Measurements from ENCODE around the gene HOMER3. TPM values are rescaled to one million over a fixed set of nuclear protein-coding genes. Genes with fewer than 3 reads are reported as not detected.
"Not testable (repeated sequence)": the region's sequence is repeated elsewhere in the genome, so short reads cannot be mapped to it uniquely, and the experiment has no call there.

The HOMER3 gene
- total and polyA plus RNA-seq, 2 donors (not counting 3 experiments of a cell fraction or from before 2014, with no cell fraction given), result 139 to 184 TPM

- H3K4me2 ChIP-seq (ENCODE audit: insufficient read depth, low read length), result peak within 1 kb of the TSS; percentile 89
- H3K27me3 ChIP-seq (ENCODE audit: control insufficient read depth in 2 of 2, insufficient read depth in 2 of 2, low read length in 2 of 2), result no peaks in the 10 kb centered on the region
- H4K20me1 ChIP-seq (replicated peaks; ENCODE audit: control insufficient read depth, extremely low read depth, insufficient read depth, low read length), result peaks cover 2% of the 10 kb centered on the region
- TF ChIP-seq JUN (IDR thresholded peaks at IDR 0.05; ENCODE audit: borderline replicate concordance, insufficient read depth, insufficient read length, low read depth), result peak; percentile 4
- no peak for TF ChIP-seq GATA2 (IDR thresholded peaks at IDR 0.05; ENCODE audit: insufficient read depth, insufficient read length, low read depth, low read length)
- peak; percentile 59 for TF ChIP-seq MAX (IDR thresholded peaks at IDR 0.05; ENCODE audit: insufficient read depth, insufficient read length)
- TF ChIP-seq POLR2A (IDR thresholded peaks at IDR 0.05; ENCODE audit: low read depth, low read length), result peak; percentile 78
- peak; percentile 34 for TF ChIP-seq FOS (IDR thresholded peaks at IDR 0.05; ENCODE audit: borderline replicate concordance, insufficient read depth, low read length)
- TF ChIP-seq MYC (IDR thresholded peaks at IDR 0.05; ENCODE audit: low read depth, low read length), result no peak
- TF ChIP-seq POLR2AphosphoS5 (IDR thresholded peaks at IDR 0.05; ENCODE audit: insufficient read depth, low read depth, low read length), result peak; percentile 81
- no peaks in the 10 kb centered on the region for H3K9me3 ChIP-seq (replicated peaks; ENCODE audit: control insufficient read depth, insufficient read depth, low read length)
- ChIA-PET CTCF (interaction anchor here (0.6 to 2.3 kb wide), 9 partner anchors 23 to 330 kb away, joined by 3 to 23 read pairs (median 3); partner anchors contain the start of genes CERS1 and REX1BD), POLR2A (interaction anchor here (0.6 to 1.2 kb wide), 4 partner anchors 11 to 68 kb away, joined by 3 to 5 read pairs (median 4); no protein-coding TSS in a partner anchor)
- H3K79me2 ChIP-seq (ENCODE audit: control insufficient read depth, insufficient read depth, low read length), result peaks cover 49% of the 10 kb centered on the region
- peak within 1 kb of the TSS; percentile 87 for H3K27ac ChIP-seq (ENCODE audit: insufficient read depth, low read depth, low read length)
- intact Hi-C loops (cut with micrococcal nuclease), result loop anchor here (1.0 to 10.0 kb wide), 8 partner anchors 22 to 464 kb away; partner anchors contain the start of gene HOMER3
- peak within 1 kb of the TSS; percentile 82 to 99 (median 94) for H3K4me3 ChIP-seq (replicated peaks in 1 of 3; ENCODE audit: insufficient read depth in 1 of 3, low read depth in 1 of 3, low read length in 3 of 3)
- dilution Hi-C loops (cut with MboI; ENCODE audit: extremely low pct_ligation_motif_present, low sequenced_read_pairs), result no loop called here
- H2AFZ ChIP-seq (ENCODE audit: low read depth, low read length), result peak within 1 kb of the TSS; percentile 61
- BruUV-seq (replicated peaks), result no TSS peak
- H3K9me1 ChIP-seq (replicated peaks; ENCODE audit: control insufficient read depth, extremely low read depth, insufficient read depth, low read length), result no peaks in the 10 kb centered on the region
- peak; percentile 100 for FAIRE-seq
- peak; percentile 100 for DNase-seq (ENCODE audit: low read depth, low spot score)
- H3K9ac ChIP-seq (replicated peaks; ENCODE audit: extremely low read depth, insufficient read depth, low read length), result peak within 1 kb of the TSS; percentile 98
- H3K36me3 ChIP-seq (ENCODE audit: control insufficient read depth in 2 of 2, extremely low read depth in 1 of 2, insufficient read depth in 2 of 2, low read length in 2 of 2), result peaks cover 11 to 25% of the 10 kb centered on the region in 2 experiments
- peaks cover 13% of the 10 kb centered on the region for H3K4me1 ChIP-seq (ENCODE audit: control insufficient read depth, extremely low read depth, insufficient read depth, low read length)
Observed at GRCh38 chr19:18919086-18919899, 21.7 kb downstream of the HOMER3 start, which contains the start of the genes COPE and DDX49. Gene COPE (minus strand): TSS chr19:18919387. CDS start chr19:18919348, 39 bp downstream. Gene DDX49 (plus strand): TSS chr19:18919715. CDS start chr19:18919742, 27 bp downstream.

GRCh38 chr19:18917593-18917992, 23.4 kb downstream of the HOMER3 start:
- H3K9ac ChIP-seq (replicated peaks; ENCODE audit: extremely low read depth, insufficient read depth, low read length); DNase-seq (ENCODE audit: low read depth, low spot score); H3K27me3 ChIP-seq (ENCODE audit: control insufficient read depth in 2 of 2, insufficient read depth in 2 of 2, low read length in 2 of 2); dilution Hi-C loops (cut with MboI; ENCODE audit: extremely low pct_ligation_motif_present, low sequenced_read_pairs); H2AFZ ChIP-seq (ENCODE audit: low read depth, low read length); H3K4me3 ChIP-seq (replicated peaks in 1 of 3; ENCODE audit: insufficient read depth in 1 of 3, low read depth in 1 of 3, low read length in 3 of 3); H3K9me3 ChIP-seq (replicated peaks; ENCODE audit: control insufficient read depth, insufficient read depth, low read length); BruUV-seq (replicated peaks); H4K20me1 ChIP-seq (replicated peaks; ENCODE audit: control insufficient read depth, extremely low read depth, insufficient read depth, low read length); H3K4me2 ChIP-seq (ENCODE audit: insufficient read depth, low read length); H3K27ac ChIP-seq (ENCODE audit: insufficient read depth, low read depth, low read length); H3K9me1 ChIP-seq (replicated peaks; ENCODE audit: control insufficient read depth, extremely low read depth, insufficient read depth, low read length); FAIRE-seq: not testable (repeated sequence)
- POLR2A ChIA-PET, result interaction anchor here (0.7 kb wide), 1 partner anchor 133 kb away, joined by 12 read pairs; no protein-coding TSS in a partner anchor
- peaks cover 11 to 26% of the 10 kb centered on the region in 2 experiments for H3K36me3 ChIP-seq (ENCODE audit: control insufficient read depth in 2 of 2, extremely low read depth in 1 of 2, insufficient read depth in 2 of 2, low read length in 2 of 2)
- peaks cover 13% of the 10 kb centered on the region for H3K4me1 ChIP-seq (ENCODE audit: control insufficient read depth, extremely low read depth, insufficient read depth, low read length)
- CTCF ChIA-PET, result interaction anchor here (0.6 to 2.3 kb wide), 2 partner anchors 70 to 240 kb away, joined by 3 to 23 read pairs; no protein-coding TSS in a partner anchor
- H3K79me2 ChIP-seq (ENCODE audit: control insufficient read depth, insufficient read depth, low read length), result peaks cover 59% of the 10 kb centered on the region
- intact Hi-C loops (cut with micrococcal nuclease), result loop anchor here (10.0 kb wide), 2 partner anchors 53 to 463 kb away; no protein-coding TSS in a partner anchor

Measured in endothelial cell of umbilical vein (primary cell).